HepG2 (cell line): ENCODE measurements around the gene EPHA4.

Source experiments
- ARNTL ChIP-seq: sonication (generic); formaldehyde crosslinking; IDR thresholded peaks from 2 replicates; pipeline ENCODE4 v1.4.0; 2020; ENCODE audit warnings: mild to moderate bottlenecking, missing genetic modification reagents
- ATF6 ChIP-seq: sonication (generic); formaldehyde crosslinking; conservative IDR thresholded peaks from 2 replicates; pipeline ENCODE4 v1.4.0; 2020; ENCODE audit warnings: missing genetic modification reagents
- CTCF ChIP-seq: sonication (generic); formaldehyde crosslinking; IDR thresholded peaks from 2 replicates; pipeline ENCODE4 v1.5.0; 2020; ENCODE audit warnings: mild to moderate bottlenecking, missing genetic modification reagents, moderate library complexity
- EZH2 ChIP-seq: conservative IDR thresholded peaks from 2 replicates; pipeline ENCODE4 v1.6.1; 2012; ENCODE audit warnings: mild to moderate bottlenecking, low read depth, low read length, moderate library complexity
- KDM5B ChIP-seq: sonication (generic); formaldehyde crosslinking; IDR thresholded peaks from 2 replicates; pipeline ENCODE4 v1.4.0; 2020; ENCODE audit warnings: missing genetic modification reagents, mild to moderate bottlenecking, borderline replicate concordance
- MAX ChIP-seq: IDR thresholded peaks from 2 replicates; pipeline ENCODE4 v1.6.1; 2012; ENCODE audit warnings: inconsistent platforms
- MXI1 ChIP-seq: IDR thresholded peaks from 3 replicates; pipeline ENCODE4 v1.6.1; 2012; ENCODE audit warnings: low read depth, low read length, inconsistent platforms, borderline replicate concordance
- RBAK ChIP-seq: sonication (generic); formaldehyde crosslinking; IDR thresholded peaks from 2 replicates; pipeline ENCODE4 v1.5.1; 2020; ENCODE audit warnings: mild to moderate bottlenecking, missing genetic modification reagents
- ZBTB33 ChIP-seq: sonication (generic); formaldehyde crosslinking; IDR thresholded peaks from 2 replicates; pipeline ENCODE4 v1.4.0; 2020; ENCODE audit warnings: missing genetic modification reagents
- ZC3H4 ChIP-seq: sonication (generic); formaldehyde crosslinking; IDR thresholded peaks from 2 replicates; pipeline ENCODE4 v1.4.0; 2020; ENCODE audit warnings: missing genetic modification reagents, borderline replicate concordance
- ZNF782 ChIP-seq: sonication (generic); formaldehyde crosslinking; IDR thresholded peaks from 2 replicates; pipeline ENCODE4 v1.4.0; 2020; ENCODE audit warnings: missing genetic modification reagents, mild to moderate bottlenecking, borderline replicate concordance
- TF ChIP-seq, protein P1 (sequence below): sonication (generic); formaldehyde crosslinking; IDR thresholded peaks from 2 replicates; pipeline ENCODE4 v1.8.1; 2022; ENCODE audit warnings: low read depth, mild to moderate bottlenecking, missing genetic modification reagents
- TF ChIP-seq, protein P2 (sequence below): sonication (generic); formaldehyde crosslinking; conservative IDR thresholded peaks from 2 replicates; pipeline ENCODE4 v1.8.0; 2022; ENCODE audit warnings: missing genetic modification reagents

DNA sequence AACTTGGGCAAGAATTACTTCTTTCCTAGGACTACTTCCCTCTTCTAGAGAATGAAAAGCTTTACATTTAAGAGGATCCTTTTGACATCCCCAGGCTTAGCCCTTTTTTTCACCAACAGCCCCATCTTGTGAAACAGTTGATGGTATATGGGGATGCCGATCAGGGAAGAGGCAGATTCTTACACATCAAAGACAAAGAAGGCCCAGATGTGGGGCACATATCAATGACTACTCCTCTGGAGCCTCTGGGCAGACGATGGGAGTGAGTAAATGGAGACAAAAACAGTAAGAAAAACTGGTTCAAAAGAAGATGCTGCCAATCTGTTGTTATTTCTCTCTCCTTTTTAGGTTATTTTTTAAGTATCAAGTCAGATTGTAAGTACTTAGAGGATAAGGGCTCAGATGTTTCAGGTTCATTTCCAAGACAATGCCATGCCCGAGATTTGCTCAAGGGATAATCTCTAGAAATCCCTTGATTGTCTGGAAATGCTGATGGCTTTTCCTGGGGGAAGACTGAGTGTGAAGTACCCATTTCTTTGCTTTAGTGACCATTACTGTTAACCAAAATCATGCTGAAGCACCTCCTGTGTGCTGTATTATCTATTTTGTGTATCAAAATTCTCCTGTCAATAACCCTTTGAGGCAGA is 117.5 kb downstream of the EPHA4 start:
- TF ChIP-seq ZC3H4 (no peak), CTCF (CRISPR knock-in tag) (no peak), EZH2 (no peak), ZNF782 (no peak), ATF6 (no peak), KDM5B (no peak), MXI1 (no peak), RBAK (CRISPR knock-in tag) (no peak), MAX (no peak), ZBTB33 (no peak), ARNTL (CRISPR knock-in tag) (no peak)
- TF ChIP-seq, protein P1, sequence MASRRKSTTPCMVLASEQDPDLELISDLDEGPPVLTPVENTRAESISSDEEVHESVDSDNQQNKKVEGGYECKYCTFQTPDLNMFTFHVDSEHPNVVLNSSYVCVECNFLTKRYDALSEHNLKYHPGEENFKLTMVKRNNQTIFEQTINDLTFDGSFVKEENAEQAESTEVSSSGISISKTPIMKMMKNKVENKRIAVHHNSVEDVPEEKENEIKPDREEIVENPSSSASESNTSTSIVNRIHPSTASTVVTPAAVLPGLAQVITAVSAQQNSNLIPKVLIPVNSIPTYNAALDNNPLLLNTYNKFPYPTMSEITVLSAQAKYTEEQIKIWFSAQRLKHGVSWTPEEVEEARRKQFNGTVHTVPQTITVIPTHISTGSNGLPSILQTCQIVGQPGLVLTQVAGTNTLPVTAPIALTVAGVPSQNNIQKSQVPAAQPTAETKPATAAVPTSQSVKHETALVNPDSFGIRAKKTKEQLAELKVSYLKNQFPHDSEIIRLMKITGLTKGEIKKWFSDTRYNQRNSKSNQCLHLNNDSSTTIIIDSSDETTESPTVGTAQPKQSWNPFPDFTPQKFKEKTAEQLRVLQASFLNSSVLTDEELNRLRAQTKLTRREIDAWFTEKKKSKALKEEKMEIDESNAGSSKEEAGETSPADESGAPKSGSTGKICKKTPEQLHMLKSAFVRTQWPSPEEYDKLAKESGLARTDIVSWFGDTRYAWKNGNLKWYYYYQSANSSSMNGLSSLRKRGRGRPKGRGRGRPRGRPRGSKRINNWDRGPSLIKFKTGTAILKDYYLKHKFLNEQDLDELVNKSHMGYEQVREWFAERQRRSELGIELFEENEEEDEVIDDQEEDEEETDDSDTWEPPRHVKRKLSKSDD (CRISPR knock-in tag): no peak
- TF ChIP-seq, protein P2, sequence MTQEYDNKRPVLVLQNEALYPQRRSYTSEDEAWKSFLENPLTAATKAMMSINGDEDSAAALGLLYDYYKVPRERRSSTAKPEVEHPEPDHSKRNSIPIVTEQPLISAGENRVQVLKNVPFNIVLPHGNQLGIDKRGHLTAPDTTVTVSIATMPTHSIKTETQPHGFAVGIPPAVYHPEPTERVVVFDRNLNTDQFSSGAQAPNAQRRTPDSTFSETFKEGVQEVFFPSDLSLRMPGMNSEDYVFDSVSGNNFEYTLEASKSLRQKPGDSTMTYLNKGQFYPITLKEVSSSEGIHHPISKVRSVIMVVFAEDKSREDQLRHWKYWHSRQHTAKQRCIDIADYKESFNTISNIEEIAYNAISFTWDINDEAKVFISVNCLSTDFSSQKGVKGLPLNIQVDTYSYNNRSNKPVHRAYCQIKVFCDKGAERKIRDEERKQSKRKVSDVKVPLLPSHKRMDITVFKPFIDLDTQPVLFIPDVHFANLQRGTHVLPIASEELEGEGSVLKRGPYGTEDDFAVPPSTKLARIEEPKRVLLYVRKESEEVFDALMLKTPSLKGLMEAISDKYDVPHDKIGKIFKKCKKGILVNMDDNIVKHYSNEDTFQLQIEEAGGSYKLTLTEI: no peak
